Fibroblast of skin of right biceps (primary cell): Measurements from ENCODE around the gene HACL1.
A peak's percentile ranks its signal among the peaks of the same experiment; 100 is the strongest.

ENCODE experiments used
- DNase-seq: peaks from one replicate; pipeline ENCODE4 v3.0.0-alpha.2; 2013

The HACL1 gene

GRCh38 chr3:15522016-15522415, 79.4 kb downstream of the HACL1 start:
- DNase-seq: no peak

- peak; percentile 34 for DNase-seq
Observed at GRCh38 chr3:15521573-15521965, 79.8 kb downstream of the HACL1 start, which contains the start of gene COLQ. Gene COLQ (minus strand): TSS chr3:15521706. CDS start chr3:15521625, 81 bp downstream.

- DNase-seq: no peak
Observed at GRCh38 chr3:15520804-15521572, 80.4 kb downstream of the HACL1 start.

- DNase-seq: no peak
Observed at GRCh38 chr3:15520185-15520584, 81.2 kb downstream of the HACL1 start.

DNA sequence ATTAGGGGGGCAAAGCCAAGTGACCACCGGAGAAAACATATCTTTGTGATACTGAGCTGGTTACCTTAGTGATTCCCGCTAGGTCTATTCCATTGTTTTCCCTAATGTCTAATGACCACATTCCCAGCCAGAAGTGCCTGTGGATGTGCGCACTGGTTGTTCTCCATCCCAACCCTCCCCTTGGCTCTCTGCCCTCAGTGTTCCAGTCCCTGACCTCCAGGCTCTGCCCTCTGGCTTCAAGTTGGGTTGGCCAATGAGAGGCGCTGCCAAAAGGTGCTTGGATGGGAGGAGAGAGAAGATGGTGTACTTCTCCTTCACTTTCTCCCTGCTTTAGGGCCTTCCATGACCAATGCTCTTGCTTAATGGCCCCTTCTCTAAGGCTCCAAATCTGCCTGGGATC, 82.3 kb downstream of the HACL1 start:
- no peak for DNase-seq

GRCh38 chr3:15514663-15515340, 86.6 kb downstream of the HACL1 start:
- DNase-seq: no peak

DNA sequence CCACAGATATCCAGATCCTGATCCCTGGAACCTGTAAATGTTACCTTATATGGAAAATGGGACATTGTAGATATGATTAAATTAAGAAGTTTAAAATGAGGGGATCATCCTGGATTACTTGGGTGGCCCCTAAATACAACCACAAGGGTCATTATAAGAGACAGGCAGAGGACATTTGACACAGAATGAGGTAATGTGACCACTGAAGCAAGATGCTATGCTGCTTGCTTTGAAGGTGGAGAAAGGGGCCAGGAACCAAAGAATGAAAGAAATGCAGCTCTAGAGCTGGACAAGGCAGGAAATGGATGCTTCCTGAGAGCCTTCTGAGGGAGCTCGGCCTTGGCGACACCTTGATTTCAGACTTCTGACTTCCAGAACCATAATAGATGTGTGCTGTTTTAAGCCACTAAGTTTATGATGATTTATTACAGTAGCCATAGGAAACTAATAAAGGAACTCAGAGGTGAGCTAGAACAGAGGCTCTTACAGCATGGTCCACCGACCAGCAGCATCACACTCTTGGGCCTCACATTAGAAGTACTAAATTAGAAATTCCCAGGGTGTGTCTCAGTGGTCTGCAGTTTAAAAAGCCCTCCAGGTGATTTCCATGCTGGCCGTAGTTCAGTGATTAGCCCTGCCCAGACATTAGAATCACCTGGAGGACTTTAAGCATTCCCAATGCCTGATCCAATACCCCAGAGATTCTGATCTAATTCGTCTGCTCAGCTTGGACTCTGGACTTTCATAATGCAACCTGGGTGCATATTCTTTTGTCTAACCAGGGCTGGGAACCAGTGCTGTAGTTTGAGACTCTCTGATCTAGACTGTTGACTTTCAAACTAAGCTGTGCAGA, 87.3 kb downstream of the HACL1 start:
- DNase-seq: no peak

DNA sequence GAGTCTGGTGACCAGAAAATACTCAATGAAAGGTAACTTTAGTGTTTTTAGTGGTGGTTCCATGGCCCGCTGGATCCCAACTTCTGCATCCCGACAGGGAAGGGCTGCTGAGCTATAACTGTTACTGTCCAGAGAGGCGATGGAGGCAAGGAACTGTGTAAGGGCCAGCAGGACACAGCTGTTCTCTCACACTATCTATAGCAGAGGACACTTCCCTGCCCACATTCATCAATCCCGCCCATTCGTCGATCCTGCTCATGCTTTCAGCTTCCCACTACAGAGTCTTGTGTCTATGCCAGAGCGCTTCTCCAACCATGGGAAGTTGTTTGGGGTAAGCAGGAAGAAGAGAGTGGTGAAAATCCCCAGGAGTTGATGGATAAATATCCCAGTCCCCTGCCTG, 88.3 kb downstream of the HACL1 start:
- DNase-seq: no peak

- no peak for DNase-seq
Observed at GRCh38 chr3:15512166-15512565, 89.2 kb downstream of the HACL1 start.

GRCh38 chr3:15511156-15511555, 90.2 kb downstream of the HACL1 start:
- no peak for DNase-seq
